ENCODE data around the gene ARL8B.
A peak's percentile ranks its signal among the peaks of the same experiment; 100 is the strongest.

ARL8B gene

GRCh38 chr3:5187156-5187919 is 65.2 kb downstream of the ARL8B start, which contains the start of gene EDEM1:
TSS of gene EDEM1 (plus strand) at chr3:5187707. CDS start at chr3:5187806, 99 bp downstream.
- peak; percentile 98 for DNase-seq (ENCODE audit: low spot score)

- peak; percentile 62 for DNase-seq (ENCODE audit: low spot score)
Observed at GRCh38 chr3:5187920-5188418, 65.9 kb downstream of the ARL8B start.

DNA sequence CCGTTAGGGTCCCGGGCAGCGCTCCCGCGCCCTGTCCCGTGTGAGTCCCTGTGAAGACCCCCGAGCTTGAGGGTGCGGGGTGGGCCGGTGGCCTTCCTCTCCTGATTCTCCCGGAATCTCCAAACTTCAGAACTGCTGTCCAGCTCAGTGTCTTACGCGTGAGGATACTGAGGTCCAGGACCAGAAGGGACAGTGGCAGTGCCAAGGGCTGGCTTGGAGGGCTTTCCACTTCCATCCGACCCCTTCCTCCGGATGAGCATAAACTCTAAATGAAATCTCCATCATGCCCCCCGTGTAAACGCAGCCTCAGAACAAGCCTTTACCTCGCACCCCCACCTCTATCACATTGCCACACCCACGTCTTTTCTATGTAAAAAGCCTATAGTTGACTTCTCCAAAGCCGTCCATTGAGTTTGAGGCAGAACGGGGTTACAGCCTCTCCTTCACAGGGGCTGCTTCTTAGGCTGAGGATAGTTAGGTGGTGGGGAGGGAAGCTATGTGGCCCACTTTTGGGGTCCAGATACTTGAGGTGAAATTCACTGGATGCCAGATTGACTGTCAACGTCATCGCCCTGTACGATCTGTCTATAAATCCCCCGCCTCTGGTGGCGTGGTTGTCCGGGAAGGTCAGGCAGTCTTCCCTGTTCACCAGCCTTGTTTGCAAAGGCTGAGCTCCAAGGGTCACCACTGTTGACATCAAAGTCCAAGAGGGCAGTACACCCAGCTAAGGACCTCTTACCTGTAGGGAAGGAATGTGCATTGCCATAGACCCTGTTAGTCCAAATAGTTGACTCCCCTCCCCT is 66.5 kb downstream of the ARL8B start:
- peak; percentile 59 for DNase-seq (ENCODE audit: low spot score)

DNA sequence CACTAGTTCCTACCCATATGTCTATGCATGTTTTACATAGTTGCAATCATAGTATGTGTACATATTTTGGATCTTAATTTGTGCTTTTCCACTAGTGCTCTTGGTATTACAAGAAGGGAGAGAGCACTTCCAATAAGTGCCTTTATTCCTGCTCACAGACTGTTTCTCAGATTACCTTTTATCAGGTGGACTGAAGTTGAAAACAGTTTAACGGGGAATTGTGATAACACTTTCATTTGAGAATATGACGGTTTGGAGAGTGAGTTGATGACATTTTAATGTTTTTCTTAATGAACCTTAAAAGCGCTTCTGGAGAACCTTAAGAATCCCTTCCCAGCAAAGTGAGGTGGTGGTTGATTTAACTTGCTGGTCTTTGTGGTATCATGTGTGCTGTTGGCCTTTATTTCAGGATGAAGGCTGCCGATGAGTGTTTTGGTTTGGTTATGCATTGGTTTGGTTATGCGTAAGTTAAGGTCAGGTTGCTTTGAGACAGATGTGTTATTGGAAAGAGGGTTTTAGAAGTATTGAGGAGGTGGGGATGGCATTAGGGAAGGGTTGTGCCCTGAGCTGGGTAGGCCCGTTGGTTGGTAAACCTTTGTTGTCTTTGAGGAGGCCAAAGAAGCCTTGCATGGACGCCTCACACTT is 68.2 kb downstream of the ARL8B start:
- DNase-seq (ENCODE audit: low spot score): no peak

DNA sequence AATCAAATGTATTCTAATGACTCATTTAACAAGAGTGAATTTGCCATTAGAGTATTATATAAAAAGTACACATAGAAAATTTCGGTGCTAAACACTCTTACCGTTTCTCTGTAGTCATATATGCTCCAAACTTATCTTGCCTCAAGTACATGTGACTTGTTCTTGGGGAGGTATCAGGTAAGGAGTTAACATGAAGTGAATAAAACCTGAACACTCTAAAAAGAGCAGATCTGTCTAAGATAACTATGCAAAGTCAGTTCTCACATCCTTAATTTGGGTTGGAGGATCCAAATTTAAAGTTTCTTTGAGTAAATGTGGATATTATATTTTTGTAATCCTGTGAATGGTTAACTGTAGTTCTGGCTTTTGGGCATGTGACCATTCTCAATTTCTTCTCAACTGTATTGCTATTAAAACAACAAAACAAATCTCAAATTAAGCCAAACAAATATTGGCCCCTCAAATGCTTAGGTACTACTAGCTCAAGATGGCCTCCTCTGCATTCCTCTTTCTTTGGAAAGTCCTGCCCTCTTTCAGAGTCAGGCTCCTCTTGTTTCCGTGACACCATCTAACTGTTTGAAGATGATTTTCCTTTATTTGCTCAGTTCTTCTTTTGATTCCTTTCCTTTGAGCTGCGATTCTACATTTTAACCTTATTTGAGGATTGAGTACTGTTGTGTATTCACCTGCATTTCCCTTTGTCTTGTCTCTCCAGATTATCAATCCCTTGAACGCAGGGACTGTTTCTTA is 69.6 kb downstream of the ARL8B start:
- DNase-seq (ENCODE audit: low spot score): no peak

GRCh38 chr3:5192571-5193365 is 70.7 kb downstream of the ARL8B start:
- no peak for DNase-seq (ENCODE audit: low spot score)

DNA sequence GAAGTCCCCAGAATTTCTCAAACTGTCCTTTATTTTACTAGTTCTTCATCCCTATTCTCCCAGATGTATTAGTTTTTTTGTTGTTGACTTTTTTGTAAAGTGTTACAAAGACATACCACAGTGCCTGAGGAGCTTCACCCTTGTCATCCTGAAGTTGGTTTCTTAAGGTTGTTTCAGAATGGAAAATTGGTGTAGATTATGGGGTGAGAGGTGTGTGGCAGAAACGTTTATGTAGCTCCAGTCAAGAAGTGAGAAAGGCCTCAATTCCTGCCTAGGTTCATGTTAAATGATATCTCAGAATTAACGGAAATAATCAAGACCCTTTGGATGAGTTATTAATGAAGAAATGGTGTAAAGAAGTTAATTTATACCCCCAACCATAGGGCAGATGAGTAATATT is 72.2 kb downstream of the ARL8B start:
- DNase-seq (ENCODE audit: low spot score): no peak

DNA sequence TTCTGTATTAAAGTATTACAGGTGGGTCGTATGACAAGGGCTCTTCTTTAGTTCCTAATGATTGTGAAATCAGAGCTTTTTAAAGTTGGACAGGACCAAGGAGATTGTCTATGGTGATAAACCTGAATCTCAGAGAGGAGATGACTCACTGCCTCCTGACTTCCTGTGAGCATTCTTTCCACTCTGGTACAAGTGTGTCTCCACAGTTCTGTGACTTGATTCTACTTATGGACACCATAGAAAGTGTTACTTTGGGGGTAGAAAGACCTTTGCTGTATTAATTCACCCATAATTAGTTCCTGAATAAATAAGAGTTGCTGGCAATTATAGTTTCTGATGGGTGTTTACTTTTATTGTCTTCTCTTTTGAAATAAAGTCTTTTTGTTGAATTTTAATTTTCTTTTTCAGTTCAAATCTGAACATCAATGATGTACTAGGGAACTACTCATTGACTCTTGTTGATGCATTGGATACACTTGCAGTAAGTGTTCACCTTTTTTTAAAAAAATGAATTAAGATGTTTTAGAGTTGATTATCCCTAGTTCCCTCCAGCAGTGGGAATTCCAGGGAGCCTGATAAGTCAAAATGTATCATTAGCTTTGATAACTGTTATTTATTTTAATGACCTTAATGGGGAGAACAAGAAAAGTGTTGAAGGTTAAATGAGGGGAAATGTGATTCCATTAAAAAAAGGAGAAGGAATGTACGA is 72.9 kb downstream of the ARL8B start:
- no peak for DNase-seq (ENCODE audit: low spot score)

DNA sequence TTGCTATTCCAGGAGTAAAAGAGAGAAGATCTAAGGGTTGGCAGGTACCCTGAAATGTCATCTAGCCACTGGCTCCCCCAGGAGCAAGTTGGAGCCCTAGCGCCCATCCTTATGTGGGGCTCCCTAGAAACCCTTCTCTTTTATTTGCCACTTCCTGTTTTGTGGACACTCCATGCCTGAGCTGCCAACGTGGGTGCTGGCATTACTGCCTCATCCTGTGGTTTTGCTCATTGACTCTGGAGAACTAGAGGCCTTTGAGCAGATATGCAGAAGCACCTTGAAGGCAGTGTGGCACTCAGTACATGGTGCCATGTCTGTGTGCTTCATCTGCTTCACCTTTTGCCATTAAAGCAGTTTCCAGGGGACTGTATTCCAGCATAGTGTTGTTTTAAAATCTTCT is 73.5 kb downstream of the ARL8B start:
- DNase-seq (ENCODE audit: low spot score): no peak

DNA sequence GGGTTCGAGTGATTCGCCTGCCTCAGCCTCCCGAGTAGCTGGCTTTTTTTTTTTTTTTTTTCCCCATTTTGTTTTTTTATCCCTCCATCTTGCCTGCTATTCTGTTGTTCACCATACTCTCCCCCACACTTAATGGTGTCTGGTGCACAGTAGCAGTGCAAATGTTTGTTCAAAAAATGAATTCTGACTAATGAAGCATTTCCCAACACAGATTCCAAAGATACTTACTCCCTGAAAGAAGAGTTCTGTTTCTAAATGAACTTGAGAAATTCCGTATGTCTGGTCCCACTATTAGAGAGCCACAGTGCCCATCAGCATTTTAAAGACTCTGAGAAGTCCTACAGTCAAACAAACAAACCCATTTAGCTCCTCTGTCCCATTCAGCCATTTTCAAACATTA is 74.9 kb downstream of the ARL8B start:
- DNase-seq (ENCODE audit: low spot score): no peak

DNA sequence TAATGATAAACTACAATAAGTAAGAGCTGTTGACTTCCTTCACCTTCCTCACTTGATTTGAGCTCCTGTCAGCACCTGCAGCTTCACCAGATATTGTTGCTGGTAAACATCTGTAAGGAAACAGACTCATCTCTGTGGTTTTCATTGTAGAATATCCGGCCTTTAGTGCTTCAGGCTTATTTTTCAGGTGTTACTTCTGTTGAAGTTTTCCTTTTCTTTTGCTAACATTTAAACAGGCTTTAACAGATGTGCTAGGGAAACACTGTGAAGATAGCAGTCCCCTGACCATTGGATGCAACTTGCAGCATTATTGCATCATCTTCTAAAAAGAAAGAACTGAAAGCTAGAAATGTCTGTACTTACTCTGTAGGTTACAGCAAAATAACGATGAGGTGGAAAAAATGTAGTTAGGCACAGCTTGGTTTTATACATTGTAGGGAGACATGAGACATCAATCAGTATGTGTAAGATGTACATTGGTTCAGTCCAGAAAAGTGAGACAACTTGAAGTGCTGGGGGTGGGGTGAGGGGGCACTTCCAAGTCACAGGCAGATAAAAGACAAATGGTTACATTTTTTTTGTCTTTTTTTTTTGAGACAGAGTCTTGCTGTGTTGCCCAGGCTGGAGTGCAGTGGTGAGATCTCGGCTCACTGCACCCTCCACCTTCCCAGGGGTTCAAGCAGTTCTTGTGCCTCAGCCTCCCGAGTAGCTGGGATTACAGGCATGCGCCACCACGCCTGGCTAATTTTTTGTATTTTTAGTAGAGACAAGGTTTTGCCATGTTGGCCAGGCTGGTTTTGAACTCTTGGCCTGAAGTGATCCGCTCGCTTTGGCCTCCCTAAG is 75.6 kb downstream of the ARL8B start:
- no peak for DNase-seq (ENCODE audit: low spot score)

GRCh38 chr3:5198313-5198677 is 76.2 kb downstream of the ARL8B start:
- no peak for DNase-seq (ENCODE audit: low spot score)

DNA sequence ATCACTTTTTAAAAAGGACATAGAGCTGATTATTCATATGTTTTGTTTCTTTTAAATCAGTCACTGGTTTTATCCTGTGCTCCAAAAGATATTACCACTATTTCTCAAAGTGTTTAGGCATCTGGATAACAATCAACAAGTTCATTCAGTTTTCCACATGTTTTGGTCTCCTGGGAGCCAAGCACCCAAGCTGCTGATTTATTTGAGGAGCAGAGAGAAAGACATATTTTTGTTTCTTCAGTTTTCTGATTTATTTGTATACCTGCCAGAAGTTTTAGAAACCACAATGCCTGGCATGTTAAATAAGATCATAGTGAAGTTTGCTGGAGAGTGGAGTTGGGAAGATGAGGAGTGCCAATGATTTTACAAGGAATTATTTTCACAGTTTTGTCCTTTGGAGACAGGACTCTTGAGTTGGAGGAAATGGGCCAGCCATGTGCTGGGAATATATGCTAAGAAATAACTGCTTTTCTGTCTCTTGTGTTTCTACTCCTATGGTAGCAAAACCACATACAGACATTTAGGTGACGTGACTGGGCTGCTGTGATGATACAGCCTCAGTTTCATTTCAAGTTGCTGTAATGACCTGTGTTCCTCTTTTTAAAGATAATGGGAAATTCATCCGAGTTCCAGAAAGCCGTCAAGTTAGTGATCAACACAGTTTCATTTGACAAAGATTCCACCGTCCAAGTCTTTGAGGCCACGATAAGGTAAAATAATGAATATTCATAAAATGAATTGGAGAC is 77.1 kb downstream of the ARL8B start:
- no peak for DNase-seq (ENCODE audit: low spot score)

DNA sequence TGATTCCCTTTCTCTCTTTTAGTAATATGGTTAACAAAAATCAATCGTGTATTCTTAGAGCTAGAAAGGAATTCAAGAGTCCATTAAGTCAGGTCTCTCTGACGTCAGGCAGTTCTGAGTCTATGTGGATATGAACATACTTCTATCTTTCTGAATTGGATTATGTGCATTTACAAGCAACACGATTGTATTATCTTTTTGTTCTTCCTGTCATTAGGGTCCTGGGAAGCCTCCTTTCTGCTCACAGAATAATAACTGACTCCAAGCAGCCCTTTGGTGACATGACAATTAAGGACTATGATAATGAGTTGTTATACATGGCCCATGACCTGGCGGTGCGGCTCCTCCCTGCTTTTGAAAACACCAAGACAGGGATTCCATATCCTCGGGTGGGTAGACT is 79.4 kb downstream of the ARL8B start:
- no peak for DNase-seq (ENCODE audit: low spot score)

GRCh38 chr3:5202222-5202621 is 80.1 kb downstream of the ARL8B start:
- DNase-seq (ENCODE audit: low spot score): no peak

- no peak for DNase-seq (ENCODE audit: low spot score)
Observed at GRCh38 chr3:5205165-5205941, 83.3 kb downstream of the ARL8B start.

DNA sequence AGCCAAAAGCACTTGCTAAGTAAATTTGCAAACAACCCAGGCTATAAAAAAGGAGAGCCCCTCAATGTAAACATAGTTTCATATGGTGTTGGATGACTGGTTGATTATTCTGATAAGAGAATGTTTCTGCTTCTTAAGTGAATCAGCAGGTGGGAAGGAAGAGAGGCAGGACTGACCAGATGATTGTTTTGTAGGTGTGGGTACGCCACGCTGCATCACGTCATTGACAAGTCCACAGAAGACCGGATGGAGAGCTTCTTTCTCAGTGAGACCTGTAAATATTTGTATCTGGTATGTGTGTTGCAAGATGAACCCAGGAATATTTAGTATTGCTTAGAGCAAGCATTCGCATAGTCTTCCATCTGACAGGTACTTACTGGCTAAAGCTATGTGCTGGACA is 88.8 kb downstream of the ARL8B start:
- DNase-seq (ENCODE audit: low spot score): no peak
